GM18519 (cell line): ENCODE measurements around the gene TSPAN12.
"Not testable (repeated sequence)": the region's sequence is repeated elsewhere in the genome, so short reads cannot be mapped to it uniquely, and the experiment has no call there.

Source experiments
- ATAC-seq: cut with Tn5 transposase; IDR thresholded peaks from one replicate; pipeline ENCODE4 v1.9.1; 2021; ENCODE audit warnings: mild to moderate bottlenecking, moderate library complexity; ENCODE audit not compliant: unreplicated experiment, low FRiP score

The TSPAN12 gene

DNA sequence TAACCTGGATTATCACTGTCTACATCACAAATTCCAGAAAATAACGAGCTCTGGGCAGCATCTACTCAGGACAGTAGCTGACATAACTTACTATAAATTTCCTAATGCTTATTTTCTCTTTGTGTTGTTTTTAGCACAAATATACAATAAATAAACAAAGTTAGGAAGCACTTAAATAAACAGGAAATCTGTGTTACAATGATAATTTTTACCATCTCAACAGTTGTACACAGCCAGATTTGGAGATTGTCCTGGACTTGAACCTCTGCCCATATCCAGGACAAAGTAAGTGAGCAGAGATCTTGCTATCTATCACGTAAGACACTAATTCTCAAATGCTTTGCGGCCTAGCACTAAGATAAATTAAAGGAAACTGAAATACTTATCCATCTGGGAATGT, 48.7 kb downstream of the TSPAN12 start:
- no peak for ATAC-seq

- ATAC-seq: no peak
These were observed 50.6 kb downstream of the TSPAN12 start for GRCh38 chr7:120807390-120807789.

GRCh38 chr7:120806669-120807068, 51.3 kb downstream of the TSPAN12 start:
- peak; percentile 68 for ATAC-seq

GRCh38 chr7:120805636-120806388, 52.1 kb downstream of the TSPAN12 start:
- ATAC-seq: peak; percentile 61

- ATAC-seq: no peak
These were observed 55.2 kb downstream of the TSPAN12 start for GRCh38 chr7:120802751-120803150.

DNA sequence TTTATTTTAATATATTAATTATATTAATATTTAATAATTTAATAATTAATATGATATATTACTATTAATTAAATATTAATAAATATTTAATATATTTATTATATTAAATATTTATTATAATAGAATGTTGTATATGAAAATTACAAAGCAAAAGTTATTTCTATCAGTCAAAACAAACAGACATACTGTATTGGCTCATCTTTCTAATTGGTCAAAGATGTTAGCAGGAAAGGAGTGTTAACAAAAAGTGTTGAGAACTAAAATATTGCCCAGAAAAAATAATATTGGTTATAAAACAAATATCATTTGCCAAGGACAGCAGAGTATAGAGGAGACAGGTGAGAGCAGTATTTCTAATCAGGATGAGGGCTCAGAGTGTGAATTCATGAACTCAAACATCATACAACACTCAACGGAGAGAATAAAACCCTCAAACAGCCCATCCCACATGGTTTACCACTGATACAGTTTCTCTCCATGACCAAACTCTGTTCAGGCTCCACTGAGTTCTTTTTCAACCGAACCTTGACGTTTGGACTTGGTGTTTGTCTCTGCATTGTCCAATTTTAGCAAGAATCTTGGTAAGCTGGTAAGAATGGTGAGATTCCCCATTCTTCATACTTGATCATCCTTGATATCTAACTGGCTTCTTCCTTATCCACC, 58.0 kb downstream of the TSPAN12 start:
- ATAC-seq: no peak

DNA sequence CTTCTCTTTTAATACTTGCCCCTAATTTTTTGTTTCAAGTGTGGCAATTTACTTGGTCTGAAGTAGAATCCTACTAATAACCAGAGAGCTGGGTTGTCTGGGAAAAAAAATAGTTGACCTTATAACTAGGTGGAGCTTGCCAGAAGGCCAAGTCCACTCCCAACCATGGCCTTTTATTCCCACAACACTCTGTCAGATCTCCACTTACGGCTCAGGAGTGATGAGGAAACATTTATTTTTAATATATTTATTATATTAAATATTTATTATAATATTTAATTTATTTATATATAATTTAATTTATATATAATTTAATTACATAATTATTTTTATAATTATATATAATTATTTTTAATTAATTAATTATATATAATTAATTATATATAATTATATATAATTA, 58.8 kb downstream of the TSPAN12 start:
- no peak for ATAC-seq

DNA sequence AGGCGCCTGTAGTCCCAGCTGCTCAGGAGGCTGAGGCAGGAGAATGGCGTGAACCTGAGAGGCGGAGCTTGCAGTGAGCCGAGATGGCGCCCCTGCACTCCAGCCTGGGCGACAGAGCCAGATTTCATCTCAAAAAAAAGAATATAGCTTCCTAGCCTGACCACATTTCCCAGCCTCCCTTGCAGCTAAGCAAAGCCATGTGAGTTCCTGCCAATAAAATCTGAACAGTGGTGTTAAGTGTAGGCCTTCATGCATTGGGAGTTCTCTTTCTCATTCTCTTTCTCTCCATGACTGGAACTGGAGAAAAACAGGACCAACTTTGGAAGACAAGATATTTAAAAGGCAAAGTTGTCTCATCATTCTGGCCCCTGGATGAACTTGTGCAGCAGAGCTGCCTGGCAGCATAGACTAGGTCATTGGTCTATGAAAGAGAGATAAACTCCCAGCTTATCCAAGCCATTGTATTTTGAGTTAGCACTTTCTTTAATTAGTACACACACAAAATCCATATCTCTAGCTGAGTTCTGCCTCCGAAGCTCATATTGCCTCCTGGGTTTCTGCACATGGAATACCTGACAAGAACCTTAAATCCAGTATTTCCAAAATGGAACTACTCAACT, 60.8 kb downstream of the TSPAN12 start:
- ATAC-seq: no peak

DNA sequence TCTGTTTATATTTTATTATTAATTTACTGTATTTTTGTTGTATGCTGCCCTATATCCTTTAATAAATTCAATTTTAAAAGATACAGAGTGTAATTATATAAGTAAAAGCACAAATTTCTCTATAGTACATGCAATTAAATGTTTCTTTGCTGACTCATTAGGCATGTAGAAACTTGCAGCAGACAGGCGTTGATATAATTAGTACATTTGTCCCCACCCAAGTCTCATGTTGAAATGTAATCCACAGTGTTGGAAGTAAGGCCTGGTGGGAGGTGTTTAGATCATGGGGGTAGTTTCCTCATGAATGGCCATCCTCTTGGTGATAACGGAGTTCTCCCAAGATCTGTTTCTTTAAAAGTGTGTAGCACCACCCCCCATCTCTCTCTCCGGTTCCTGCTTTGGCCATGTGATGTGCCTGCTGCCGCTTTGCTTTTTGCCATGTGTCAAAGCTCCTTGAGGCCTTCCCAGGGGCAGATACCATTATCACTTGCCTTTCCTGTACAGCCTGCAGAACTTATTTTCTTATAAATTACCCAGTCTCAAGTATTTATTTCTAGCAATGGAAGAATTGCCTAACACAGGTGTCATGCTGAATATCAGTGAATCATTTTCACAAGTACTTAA, 63.7 kb downstream of the TSPAN12 start:
- no peak for ATAC-seq

GRCh38 chr7:120793213-120793936, 64.6 kb downstream of the TSPAN12 start:
- no peak for ATAC-seq

- ATAC-seq: no peak
These were observed 65.1 kb downstream of the TSPAN12 start for GRCh38 chr7:120792861-120793130.

GRCh38 chr7:120792091-120792860, 65.7 kb downstream of the TSPAN12 start:
- ATAC-seq: peak; percentile 79

- no peak for ATAC-seq
These were observed 72.8 kb downstream of the TSPAN12 start for GRCh38 chr7:120785095-120785494.

GRCh38 chr7:120783721-120784120, 74.2 kb downstream of the TSPAN12 start:
- ATAC-seq: no peak

DNA sequence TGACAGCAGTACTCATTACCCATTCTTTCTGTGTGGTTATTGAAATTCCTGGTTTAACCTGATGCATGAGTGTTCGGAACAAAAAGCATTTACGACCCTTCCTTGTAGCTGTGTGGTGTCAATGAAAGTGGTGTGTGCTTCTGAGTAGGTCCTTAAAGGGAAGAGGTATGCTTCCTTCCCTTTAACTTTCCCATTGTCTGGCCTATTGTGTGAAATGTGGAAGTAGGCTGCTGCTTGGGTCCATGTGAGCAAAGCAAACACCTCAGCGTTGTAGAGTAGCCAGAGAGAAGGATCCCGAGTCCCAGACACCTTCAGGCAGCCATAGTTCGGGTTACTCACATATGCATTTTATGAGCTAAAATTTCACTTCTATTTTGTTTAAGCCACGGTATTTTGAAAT, 74.7 kb downstream of the TSPAN12 start:
- ATAC-seq: no peak

DNA sequence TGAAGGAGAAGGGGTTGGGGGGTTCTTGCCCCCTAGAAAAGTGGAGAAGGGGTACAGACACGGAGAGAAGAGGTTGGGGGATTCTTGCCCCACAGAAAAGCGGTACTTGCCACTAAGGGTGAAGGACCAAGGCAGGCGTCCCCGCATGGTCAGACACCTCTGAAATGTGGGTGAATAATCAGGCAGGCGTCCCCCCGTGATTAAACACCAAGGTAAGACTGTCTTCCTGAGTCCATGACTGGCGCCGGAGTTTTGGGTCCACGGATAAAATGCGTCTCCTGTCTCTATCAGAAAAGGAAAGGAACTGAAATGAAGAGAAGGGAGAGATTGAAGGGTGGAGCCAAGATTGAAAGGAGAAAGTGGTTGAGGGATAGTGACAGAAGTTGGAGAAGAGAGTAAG, 76.0 kb downstream of the TSPAN12 start:
- not testable (repeated sequence) for ATAC-seq

GRCh38 chr7:120780938-120781337, 77.0 kb downstream of the TSPAN12 start:
- no peak for ATAC-seq

GRCh38 chr7:120780451-120780850, 77.5 kb downstream of the TSPAN12 start:
- not testable (repeated sequence) for ATAC-seq

- not testable (repeated sequence) for ATAC-seq
These were observed 78.9 kb downstream of the TSPAN12 start for GRCh38 chr7:120779078-120779477.

GRCh38 chr7:120775755-120776154, 82.2 kb downstream of the TSPAN12 start:
- ATAC-seq: no peak
